ENCODE data around the gene INAVA. TPM values are rescaled to one million over a fixed set of nuclear protein-coding genes. Genes with fewer than 3 reads are reported as not detected.
"Not testable (repeated sequence)": the region's sequence is repeated elsewhere in the genome, so short reads cannot be mapped to it uniquely, and the experiment has no call there.

The INAVA gene
- total and polyA plus RNA-seq, 4 donors: 5.8 to 17.1 (median 9.3) TPM

DNA sequence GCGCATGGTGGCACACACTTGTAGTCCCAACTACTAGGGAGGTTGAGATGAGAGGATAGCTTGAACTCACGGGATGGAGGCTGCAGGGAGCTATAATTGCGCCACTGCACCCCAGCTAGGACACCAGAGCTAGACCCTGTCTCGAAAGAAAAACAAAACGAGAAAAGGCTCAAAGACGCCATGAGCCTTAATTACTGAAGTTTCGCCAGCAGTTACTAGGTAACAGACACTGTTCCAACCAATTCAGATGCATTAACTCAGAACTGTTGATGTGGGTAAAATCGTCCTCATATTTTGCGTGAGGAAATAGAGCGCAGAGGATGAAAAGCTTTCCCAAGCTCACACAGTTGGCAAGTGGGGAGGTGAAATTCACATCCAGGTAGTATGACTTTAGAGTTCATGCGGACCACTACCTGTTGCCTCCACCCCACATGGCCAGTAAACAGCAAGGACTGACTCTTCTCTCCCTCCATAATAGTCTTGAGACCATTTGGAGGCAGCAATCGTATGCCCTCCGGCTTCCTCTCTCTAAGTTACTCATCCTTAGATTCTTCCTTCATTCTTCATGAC is 40.1 kb downstream of the INAVA start:
- no peak for ATAC-seq (ENCODE audit: insufficient read depth, low FRiP score)
- H3K4me1 ChIP-seq (ENCODE audit: control insufficient read depth in 5 of 5, insufficient read depth in 5 of 5, low read length in 5 of 5): no peaks in the 10 kb centered on the region
- H3K9ac ChIP-seq (ENCODE audit: insufficient read depth in 1 of 2, low read length in 2 of 2): no peak overlapping the region
- H3K9me3 ChIP-seq (ENCODE audit: control insufficient read depth in 4 of 4, insufficient read depth in 3 of 4, low read length in 3 of 4): peaks cover 0 to 1% (median 0%) of the 10 kb centered on the region in 4 donors
- no peak overlapping the region for H3K4me3 ChIP-seq
- no peaks in the 10 kb centered on the region for H3K36me3 ChIP-seq (ENCODE audit: control insufficient read depth in 4 of 4, insufficient read depth in 4 of 4, low read length in 4 of 4)
- no peak overlapping the region for H3K27ac ChIP-seq (ENCODE audit: low read depth in 1 of 2, low read length in 1 of 2)
- no peak for DNase-seq
- H3K27me3 ChIP-seq (ENCODE audit: control insufficient read depth in 3 of 3, insufficient read depth in 3 of 3, low read length in 2 of 3): no peaks in the 10 kb centered on the region
- TF ChIP-seq, protein P1, sequence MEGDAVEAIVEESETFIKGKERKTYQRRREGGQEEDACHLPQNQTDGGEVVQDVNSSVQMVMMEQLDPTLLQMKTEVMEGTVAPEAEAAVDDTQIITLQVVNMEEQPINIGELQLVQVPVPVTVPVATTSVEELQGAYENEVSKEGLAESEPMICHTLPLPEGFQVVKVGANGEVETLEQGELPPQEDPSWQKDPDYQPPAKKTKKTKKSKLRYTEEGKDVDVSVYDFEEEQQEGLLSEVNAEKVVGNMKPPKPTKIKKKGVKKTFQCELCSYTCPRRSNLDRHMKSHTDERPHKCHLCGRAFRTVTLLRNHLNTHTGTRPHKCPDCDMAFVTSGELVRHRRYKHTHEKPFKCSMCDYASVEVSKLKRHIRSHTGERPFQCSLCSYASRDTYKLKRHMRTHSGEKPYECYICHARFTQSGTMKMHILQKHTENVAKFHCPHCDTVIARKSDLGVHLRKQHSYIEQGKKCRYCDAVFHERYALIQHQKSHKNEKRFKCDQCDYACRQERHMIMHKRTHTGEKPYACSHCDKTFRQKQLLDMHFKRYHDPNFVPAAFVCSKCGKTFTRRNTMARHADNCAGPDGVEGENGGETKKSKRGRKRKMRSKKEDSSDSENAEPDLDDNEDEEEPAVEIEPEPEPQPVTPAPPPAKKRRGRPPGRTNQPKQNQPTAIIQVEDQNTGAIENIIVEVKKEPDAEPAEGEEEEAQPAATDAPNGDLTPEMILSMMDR (IDR thresholded peaks at IDR 0.05; ENCODE audit: control extremely low read depth, extremely low read depth): no peak
- WGBS, 2 donors: 93 to 94% methylated on average over 13 of the region's 13 CpGs

DNA sequence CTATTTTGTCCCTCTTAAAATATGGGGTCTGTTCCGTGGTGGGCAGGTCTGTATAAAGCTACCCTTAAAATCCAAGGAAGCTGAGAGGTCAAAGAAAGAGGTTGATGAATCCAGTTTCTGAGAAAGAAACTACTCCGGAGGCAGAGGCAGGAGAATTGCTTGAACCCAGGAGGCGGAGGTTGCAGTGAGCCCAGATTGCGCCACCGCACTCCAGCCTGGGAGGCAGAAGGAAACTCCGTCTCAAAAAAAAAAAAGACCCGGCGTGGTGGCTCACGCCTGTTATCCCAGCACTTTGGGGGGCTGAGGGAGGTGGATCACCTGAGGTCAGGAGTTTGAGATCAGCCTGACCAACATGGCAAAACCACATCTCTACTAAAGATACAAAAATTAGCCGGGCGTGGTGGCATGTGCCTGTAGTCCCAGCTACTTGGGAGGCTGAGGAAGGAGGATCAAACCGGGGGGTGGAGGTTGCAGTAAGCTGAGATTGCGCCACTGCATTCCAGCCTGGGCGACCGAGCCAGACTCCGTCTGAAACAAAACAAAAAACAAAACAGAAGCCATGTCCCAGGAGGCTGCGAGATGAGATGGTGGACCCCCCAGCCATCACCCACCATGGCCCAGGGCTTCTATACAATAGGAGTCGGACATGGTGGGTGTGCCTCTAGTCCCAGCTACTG is 40.7 kb downstream of the INAVA start:
- 84 to 90% methylated on average over 18 of the region's 18 CpGs for WGBS, 2 donors

DNA sequence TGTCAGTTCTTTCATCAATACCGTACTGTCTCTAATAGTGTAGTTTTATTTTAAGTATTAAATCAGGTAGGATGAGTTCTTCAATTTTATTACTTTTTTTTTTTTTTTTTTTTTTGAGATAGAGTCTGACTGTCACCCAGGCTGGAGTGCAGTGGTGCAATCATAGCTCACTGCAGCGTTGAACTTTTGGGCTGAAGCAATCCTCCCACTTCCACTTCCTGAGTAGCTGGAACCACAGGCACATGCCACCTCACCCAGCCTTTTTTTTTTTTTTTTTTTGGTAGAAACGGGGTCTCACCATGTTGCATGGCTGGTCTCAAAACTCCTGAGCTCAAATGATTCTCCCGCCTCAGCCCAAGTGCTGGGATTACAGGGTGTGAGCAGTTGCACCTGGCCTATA is 44.3 kb downstream of the INAVA start:
- DNase-seq (no peak), ATAC-seq (ENCODE audit: insufficient read depth, low FRiP score) (no peak)
- H3K27ac ChIP-seq (ENCODE audit: low read depth in 1 of 2, low read length in 1 of 2): no peak overlapping the region
- no peaks in the 10 kb centered on the region for H3K4me1 ChIP-seq (ENCODE audit: control insufficient read depth in 5 of 5, insufficient read depth in 5 of 5, low read length in 5 of 5)
- no peaks in the 10 kb centered on the region for H3K36me3 ChIP-seq (ENCODE audit: control insufficient read depth in 4 of 4, insufficient read depth in 4 of 4, low read length in 4 of 4)
- H3K9ac ChIP-seq (ENCODE audit: insufficient read depth in 1 of 2, low read length in 2 of 2): no peak overlapping the region
- WGBS, 2 donors: 34 to 57% methylated on average over 4 of the region's 4 CpGs
- H3K27me3 ChIP-seq (ENCODE audit: control insufficient read depth in 3 of 3, insufficient read depth in 3 of 3, low read length in 2 of 3): no peaks in the 10 kb centered on the region
- H3K4me3 ChIP-seq: no peak overlapping the region
- H3K9me3 ChIP-seq (ENCODE audit: control insufficient read depth in 4 of 4, insufficient read depth in 3 of 4, low read length in 3 of 4): peaks cover 0 to 1% (median 0%) of the 10 kb centered on the region in 4 donors
- TF ChIP-seq, protein P1 (IDR thresholded peaks at IDR 0.05; ENCODE audit: control extremely low read depth, extremely low read depth): no peak

More for the DNA sequence above, 40.7 kb downstream of the INAVA start:
- H3K9me3 ChIP-seq (ENCODE audit: control insufficient read depth in 4 of 4, insufficient read depth in 3 of 4, low read length in 3 of 4); ATAC-seq (ENCODE audit: insufficient read depth, low FRiP score); H3K27ac ChIP-seq (ENCODE audit: low read depth in 1 of 2, low read length in 1 of 2); H3K27me3 ChIP-seq (ENCODE audit: control insufficient read depth in 3 of 3, insufficient read depth in 3 of 3, low read length in 2 of 3); H3K4me3 ChIP-seq; DNase-seq; H3K4me1 ChIP-seq (ENCODE audit: control insufficient read depth in 5 of 5, insufficient read depth in 5 of 5, low read length in 5 of 5); H3K36me3 ChIP-seq (ENCODE audit: control insufficient read depth in 4 of 4, insufficient read depth in 4 of 4, low read length in 4 of 4); H3K9ac ChIP-seq (ENCODE audit: insufficient read depth in 1 of 2, low read length in 2 of 2): not testable (repeated sequence)

DNA sequence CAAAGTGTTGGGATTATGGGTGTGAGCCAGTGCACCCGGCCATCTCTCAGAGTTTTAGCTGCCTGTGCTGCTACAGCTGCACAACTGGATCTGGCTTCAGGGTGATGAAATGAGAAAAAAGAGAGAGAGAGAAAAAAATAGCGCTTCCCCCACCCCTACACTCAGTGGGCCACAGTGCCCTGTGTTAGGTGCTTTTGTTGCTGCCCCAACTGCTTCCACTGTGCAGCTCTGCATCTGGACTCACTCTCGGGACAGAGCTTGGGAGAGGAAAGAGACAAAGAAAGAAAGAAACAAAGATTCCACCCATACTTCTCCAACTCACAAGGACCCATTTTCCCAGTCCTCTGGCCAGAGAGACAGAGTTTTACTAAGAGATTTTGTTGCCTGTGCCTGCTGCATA is 50.4 kb downstream of the INAVA start:
- no peak overlapping the region for H3K4me3 ChIP-seq
- DNase-seq: no peak
- TF ChIP-seq, protein P1 (IDR thresholded peaks at IDR 0.05; ENCODE audit: control extremely low read depth, extremely low read depth): no peak
- H3K36me3 ChIP-seq (ENCODE audit: control insufficient read depth in 4 of 4, insufficient read depth in 4 of 4, low read length in 4 of 4): no peaks in the 10 kb centered on the region
- no peaks in the 10 kb centered on the region for H3K27me3 ChIP-seq (ENCODE audit: control insufficient read depth in 3 of 3, insufficient read depth in 3 of 3, low read length in 2 of 3)
- H3K27ac ChIP-seq (ENCODE audit: low read depth in 1 of 2, low read length in 1 of 2): no peak overlapping the region
- no peak overlapping the region for H3K9ac ChIP-seq (ENCODE audit: insufficient read depth in 1 of 2, low read length in 2 of 2)
- WGBS, 2 donors: 83 to 84% methylated on average over 3 of the region's 3 CpGs
- H3K4me1 ChIP-seq (ENCODE audit: control insufficient read depth in 5 of 5, insufficient read depth in 5 of 5, low read length in 5 of 5): no peaks in the 10 kb centered on the region
- no peak for ATAC-seq (ENCODE audit: insufficient read depth, low FRiP score)
- H3K9me3 ChIP-seq (ENCODE audit: control insufficient read depth in 4 of 4, insufficient read depth in 3 of 4, low read length in 3 of 4): peaks cover 0 to 5% (median 0%) of the 10 kb centered on the region in 4 donors

Data from lung (tissue), 12 donors.